Lung (tissue), 12 donors: ENCODE data around the gene RNH1. TPM values are rescaled to one million over a fixed set of nuclear protein-coding genes. Genes with fewer than 3 reads are reported as not detected.

ENCODE experiments used
- ATAC-seq: fragments of 200-7000 bp; cut with Tn5 transposase; one replicate; pipeline ENCODE4 v1.9.1; 2020; ENCODE audit warnings: moderate number of reproducible peaks; ENCODE audit not compliant: insufficient read depth, low FRiP score
- DNase-seq, 3 donors: peaks; one replicate each; pipeline ENCODE4 v3.0.0-alpha.2; 2013 to 2017
- H3K27ac ChIP-seq, 2 donors: one replicate each; pipeline ENCODE4 v1.5.1; 2013; ENCODE audit warnings: mild to moderate bottlenecking in 2 of 2, moderate library complexity in 2 of 2, control low read depth in 1 of 2, inconsistent platforms in 1 of 2, low read depth in 1 of 2, low read length in 1 of 2
- H3K27me3 ChIP-seq, 3 donors: one replicate each; pipeline ENCODE4 v1.5.1; 2013; ENCODE audit warnings: low read length in 2 of 3; ENCODE audit not compliant: control insufficient read depth in 3 of 3, insufficient read depth in 3 of 3
- H3K36me3 ChIP-seq, 4 donors: one replicate each; pipeline ENCODE4 v1.5.1; 2013; ENCODE audit warnings: low read length in 4 of 4, mild to moderate bottlenecking in 1 of 4, moderate library complexity in 1 of 4; ENCODE audit not compliant: control insufficient read depth in 4 of 4, insufficient read depth in 4 of 4
- H3K4me1 ChIP-seq, 5 donors: one replicate each; pipeline ENCODE4 v1.5.1; 2013; ENCODE audit warnings: low read length in 5 of 5, mild to moderate bottlenecking in 2 of 5, moderate library complexity in 1 of 5; ENCODE audit not compliant: control insufficient read depth in 5 of 5, insufficient read depth in 5 of 5
- H3K4me3 ChIP-seq: one replicate; pipeline ENCODE4 v1.5.1; 2013; ENCODE audit warnings: mild to moderate bottlenecking, control low read depth, moderate library complexity
- H3K9ac ChIP-seq, 2 donors: one replicate each; pipeline ENCODE4 v1.5.1; 2013; ENCODE audit warnings: low read length in 2 of 2, control low read depth in 1 of 2; ENCODE audit not compliant: insufficient read depth in 1 of 2
- H3K9me3 ChIP-seq, 4 donors: one replicate each; pipeline ENCODE4 v1.5.1; 2013; ENCODE audit warnings: low read length in 3 of 4, mild to moderate bottlenecking in 1 of 4, moderate library complexity in 1 of 4; ENCODE audit not compliant: control insufficient read depth in 4 of 4, insufficient read depth in 3 of 4
- WGBS, 2 donors: extraction: QIAGEN DNeasy Blood & Tissue Kit; methylation state at CpG; one replicate each; pipeline ENCODE4 v1.1.7; 2013; 5-methylcytosine and 5-hydroxymethylcytosine counted together
- polyA plus RNA-seq, 2 donors: library from polyadenylated mRNA; stranded (reverse); fragments of 200-250 nt; gene quantifications; one replicate each; pipeline ENCODE4 v1.2.1, GENCODE V29; 2013
- total RNA-seq, 2 donors: library from RNA; depleted of rRNA in 1 of 2; stranded (reverse); fragments of >200 nt in 1 of 2; gene quantifications; one replicate each; pipeline ENCODE4 v1.2.1, GENCODE V29; 2014 to 2021
- TF ChIP-seq, protein P1 (sequence below): IDR thresholded peaks from 2 replicates; pipeline ENCODE4 v1.5.1; 2012; ENCODE audit warnings: mild to moderate bottlenecking; ENCODE audit errors: control extremely low read depth, extremely low read depth
- donor health status: control.
- donor health status: control.
- donor health status: Bipolar disorder and iron deficiency.
- donor health status: healthy.
- donor health status: DM: yes; HTN: yes; CAD: no.

The RNH1 gene
- total and polyA plus RNA-seq, 4 donors, result 152 to 315 (median 233) TPM

DNA sequence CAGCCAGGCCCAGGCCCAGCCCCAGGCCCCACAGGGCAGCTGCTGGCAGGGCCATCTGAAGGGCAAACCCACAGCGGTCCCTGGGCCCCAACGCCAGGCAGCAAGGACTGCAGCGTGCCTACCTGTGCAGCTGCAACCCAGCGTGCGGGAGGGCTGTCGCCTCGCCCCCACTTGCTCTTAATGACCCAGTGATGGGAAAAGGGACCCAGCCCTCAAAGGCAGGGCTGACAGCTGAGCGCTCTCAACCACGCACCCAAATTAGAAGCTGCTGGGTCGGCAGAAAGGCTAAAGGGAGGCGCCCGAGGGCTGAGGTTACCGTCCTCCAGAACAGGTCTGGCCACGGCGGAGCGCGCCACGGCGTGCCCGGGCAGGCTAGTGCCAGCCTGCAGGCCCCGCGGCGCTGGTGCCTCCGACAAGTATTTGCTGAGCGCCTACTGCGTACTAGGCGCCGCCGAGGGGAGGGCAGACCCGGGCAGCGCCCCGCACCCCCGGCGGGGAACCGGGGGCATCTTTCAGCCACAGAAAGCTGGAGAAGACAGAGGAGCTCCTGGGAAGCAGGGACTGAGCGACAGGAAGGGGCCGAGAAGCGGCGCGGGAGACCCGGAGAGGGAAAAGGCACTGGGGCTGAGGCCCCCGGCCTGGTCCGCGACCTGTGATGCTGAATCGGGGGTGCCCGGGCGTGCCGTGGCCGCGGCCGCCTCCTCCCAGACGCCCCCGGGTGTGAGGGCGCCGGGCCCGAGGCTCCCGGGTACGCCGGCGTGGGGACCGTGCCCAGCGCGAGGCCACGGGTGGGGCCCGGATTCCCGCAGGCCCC lies 27.6 kb upstream of the RNH1 start:
- no peak for ATAC-seq
- Histone ChIP-seq H3K4me3 (peak overlapping the region; percentile 73), H3K27me3 (peaks cover 0 to 11% (median 10%) of the 10 kb centered on the region in 3 donors), H3K36me3 (peaks cover 0 to 30% (median 3%) of the 10 kb centered on the region in 4 donors), H3K9me3 (peaks cover 0 to 2% (median 0%) of the 10 kb centered on the region in 4 donors), H3K27ac (peak overlapping the region in 1 of 2 donors; percentile 30), H3K9ac (peak overlapping the region in 1 of 2 donors; percentile 11), H3K4me1 (peaks cover 0 to 23% (median 6%) of the 10 kb centered on the region in 5 donors)
- TF ChIP-seq, protein P1, sequence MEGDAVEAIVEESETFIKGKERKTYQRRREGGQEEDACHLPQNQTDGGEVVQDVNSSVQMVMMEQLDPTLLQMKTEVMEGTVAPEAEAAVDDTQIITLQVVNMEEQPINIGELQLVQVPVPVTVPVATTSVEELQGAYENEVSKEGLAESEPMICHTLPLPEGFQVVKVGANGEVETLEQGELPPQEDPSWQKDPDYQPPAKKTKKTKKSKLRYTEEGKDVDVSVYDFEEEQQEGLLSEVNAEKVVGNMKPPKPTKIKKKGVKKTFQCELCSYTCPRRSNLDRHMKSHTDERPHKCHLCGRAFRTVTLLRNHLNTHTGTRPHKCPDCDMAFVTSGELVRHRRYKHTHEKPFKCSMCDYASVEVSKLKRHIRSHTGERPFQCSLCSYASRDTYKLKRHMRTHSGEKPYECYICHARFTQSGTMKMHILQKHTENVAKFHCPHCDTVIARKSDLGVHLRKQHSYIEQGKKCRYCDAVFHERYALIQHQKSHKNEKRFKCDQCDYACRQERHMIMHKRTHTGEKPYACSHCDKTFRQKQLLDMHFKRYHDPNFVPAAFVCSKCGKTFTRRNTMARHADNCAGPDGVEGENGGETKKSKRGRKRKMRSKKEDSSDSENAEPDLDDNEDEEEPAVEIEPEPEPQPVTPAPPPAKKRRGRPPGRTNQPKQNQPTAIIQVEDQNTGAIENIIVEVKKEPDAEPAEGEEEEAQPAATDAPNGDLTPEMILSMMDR, result no peak
- 8 to 11% methylated on average over 61 to 66 of the region's 66 CpGs for WGBS, 2 donors
- DNase-seq, result no peak

DNA sequence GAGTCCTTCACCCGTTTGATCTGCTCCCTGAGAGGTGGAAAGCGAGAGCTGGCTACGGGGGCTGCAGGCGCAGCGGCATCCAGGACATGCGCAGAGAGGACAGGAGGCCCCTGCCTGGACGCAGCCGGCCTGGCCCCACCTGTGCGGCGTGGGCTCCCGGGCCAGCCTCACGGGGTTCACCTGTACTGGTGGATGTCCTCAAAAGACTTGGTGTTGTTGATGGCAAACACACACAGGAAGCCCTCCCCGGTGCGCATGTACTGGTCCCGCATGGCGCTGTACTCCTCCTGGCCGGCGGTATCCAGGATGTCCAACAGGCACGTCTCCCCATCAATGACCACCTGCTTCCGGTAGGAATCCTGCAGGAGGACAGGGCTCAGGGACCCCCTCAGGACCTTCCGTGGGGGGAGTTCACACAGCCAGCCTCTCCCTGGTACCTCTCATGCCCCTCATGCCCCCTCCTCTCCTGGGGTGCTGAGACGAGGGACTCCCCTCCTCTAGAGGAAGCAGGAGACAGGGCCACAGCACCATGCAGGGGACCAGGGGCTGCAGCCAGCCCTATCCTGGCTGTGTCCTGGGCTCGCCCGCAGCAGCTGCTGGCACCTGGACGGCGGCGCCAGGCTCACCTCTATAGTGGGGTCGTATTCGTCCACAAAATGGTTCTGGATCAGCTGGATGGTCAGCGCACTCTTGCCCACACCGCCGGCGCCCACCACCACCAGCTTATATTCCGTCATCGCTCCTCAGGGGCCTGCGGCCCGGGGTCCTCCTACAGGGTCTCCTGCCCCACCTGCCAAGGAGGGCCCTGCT lies 26.7 kb upstream of the RNH1 start:
- TF ChIP-seq, protein P1, result no peak
- 94 to 95% methylated on average over 35 to 37 of the region's 37 CpGs for WGBS, 2 donors
- Histone ChIP-seq H3K9ac (no peak overlapping the region), H3K9me3 (peaks cover 0 to 2% (median 0%) of the 10 kb centered on the region in 4 donors), H3K36me3 (peaks cover 0 to 30% (median 3%) of the 10 kb centered on the region in 4 donors), H3K27me3 (peaks cover 0 to 11% (median 10%) of the 10 kb centered on the region in 3 donors), H3K27ac (no peak overlapping the region), H3K4me1 (peaks cover 0 to 23% (median 9%) of the 10 kb centered on the region in 5 donors), H3K4me3 (no peak overlapping the region)
- ATAC-seq, result no peak
- DNase-seq, result no peak

DNA sequence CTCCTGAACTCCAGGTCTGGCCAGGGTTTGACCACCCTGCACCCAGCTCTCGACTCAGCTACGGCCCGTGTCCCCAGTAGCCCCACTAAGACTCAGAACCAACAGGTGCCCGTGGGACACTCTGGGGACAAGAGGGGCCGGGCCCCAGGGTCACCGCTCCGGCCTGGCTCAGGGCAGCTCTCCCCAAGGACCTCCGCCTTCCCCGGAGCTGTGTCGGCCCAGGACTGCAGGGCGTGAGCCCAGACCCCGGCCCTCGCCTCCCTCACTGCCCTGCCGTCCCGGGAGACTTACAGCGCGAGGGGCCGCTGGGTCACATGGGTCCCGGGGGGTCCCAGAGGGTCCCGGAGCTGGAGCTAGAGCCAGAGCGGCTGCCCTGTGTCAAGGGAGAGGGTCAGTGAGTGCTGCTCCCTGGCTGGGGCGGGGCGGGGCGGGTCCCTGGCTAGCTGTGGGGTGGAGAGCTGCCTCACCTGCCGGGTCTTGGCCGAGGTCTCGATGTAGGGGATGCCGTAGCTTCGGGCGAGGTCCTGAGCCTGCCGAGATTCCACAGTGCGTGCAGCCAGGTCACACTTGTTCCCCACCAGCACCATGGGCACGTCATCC lies 26.0 kb upstream of the RNH1 start:
- DNase-seq, result no peak
- H3K27me3 ChIP-seq, result peaks cover 0 to 10% (median 9%) of the 10 kb centered on the region in 3 donors
- 92 to 96% methylated on average over 30 to 33 of the region's 33 CpGs for WGBS, 2 donors
- ATAC-seq, result no peak
- no peak overlapping the region for H3K9ac ChIP-seq
- H3K36me3 ChIP-seq, result peaks cover 0 to 30% (median 3%) of the 10 kb centered on the region in 4 donors
- H3K9me3 ChIP-seq, result peaks cover 0 to 2% (median 0%) of the 10 kb centered on the region in 4 donors
- no peak overlapping the region for H3K27ac ChIP-seq
- H3K4me1 ChIP-seq, result peaks cover 0 to 23% (median 13%) of the 10 kb centered on the region in 5 donors
- TF ChIP-seq, protein P1, result no peak
- no peak overlapping the region for H3K4me3 ChIP-seq
